ENCODE results near the gene RTL1.

RTL1 gene

GRCh38 chr14:100844846-100845245 is 58.7 kb downstream of the RTL1 start:
- Histone ChIP-seq H3K36me3 (no peaks in the 10 kb centered on the region), H3K4me1 (no peaks in the 10 kb centered on the region), H3K4me3 (no peak overlapping the region), H3K9me3 (no peaks in the 10 kb centered on the region), H3K27me3 (peaks cover 0 to 4% of the 10 kb centered on the region in 2 donors), H3K27ac (no peak overlapping the region)
- no peak for TF ChIP-seq CTCF (IDR thresholded peaks at IDR 0.05)
- intact Hi-C loops (cut with DNase I; ENCODE audit: low total_unique reads): no loop called here
- no peak for DNase-seq

- Histone ChIP-seq H3K36me3 (no peaks in the 10 kb centered on the region), H3K27ac (no peak overlapping the region), H3K27me3 (peaks cover 0 to 4% of the 10 kb centered on the region in 2 donors), H3K4me1 (no peaks in the 10 kb centered on the region), H3K9me3 (no peaks in the 10 kb centered on the region), H3K4me3 (no peak overlapping the region)
- DNase-seq: no peak
- no peak for TF ChIP-seq CTCF (IDR thresholded peaks at IDR 0.05)
- intact Hi-C loops (cut with DNase I; ENCODE audit: low total_unique reads): no loop called here
These were observed 59.1 kb downstream of the RTL1 start for GRCh38 chr14:100844421-100844820.

- TF ChIP-seq CTCF (IDR thresholded peaks at IDR 0.05): no peak
- Histone ChIP-seq H3K27ac (no peak overlapping the region), H3K4me3 (no peak overlapping the region), H3K4me1 (no peaks in the 10 kb centered on the region), H3K27me3 (peaks cover 0 to 4% of the 10 kb centered on the region in 2 donors), H3K9me3 (no peaks in the 10 kb centered on the region), H3K36me3 (no peaks in the 10 kb centered on the region)
- intact Hi-C loops (cut with DNase I; ENCODE audit: low total_unique reads): no loop called here
- no peak for DNase-seq
These were observed 59.5 kb downstream of the RTL1 start for GRCh38 chr14:100844082-100844408.

GRCh38 chr14:100842799-100843198 is 60.7 kb downstream of the RTL1 start:
- no peak overlapping the region for H3K4me3 ChIP-seq
- DNase-seq: no peak
- intact Hi-C loops (cut with DNase I; ENCODE audit: low total_unique reads): no loop called here
- no peaks in the 10 kb centered on the region for H3K4me1 ChIP-seq
- TF ChIP-seq CTCF (IDR thresholded peaks at IDR 0.05): no peak
- H3K9me3 ChIP-seq: no peaks in the 10 kb centered on the region
- H3K36me3 ChIP-seq: no peaks in the 10 kb centered on the region
- H3K27me3 ChIP-seq: peaks cover 0 to 4% of the 10 kb centered on the region in 2 donors
- H3K27ac ChIP-seq: no peak overlapping the region

- no peaks in the 10 kb centered on the region for H3K4me1 ChIP-seq
- no peaks in the 10 kb centered on the region for H3K9me3 ChIP-seq
- no peak overlapping the region for H3K4me3 ChIP-seq
- DNase-seq: no peak
- intact Hi-C loops (cut with DNase I; ENCODE audit: low total_unique reads): no loop called here
- peaks cover 0 to 7% of the 10 kb centered on the region in 2 donors for H3K27me3 ChIP-seq
- no peaks in the 10 kb centered on the region for H3K36me3 ChIP-seq
- TF ChIP-seq CTCF (IDR thresholded peaks at IDR 0.05): no peak
- no peak overlapping the region for H3K27ac ChIP-seq
These were observed 61.6 kb downstream of the RTL1 start for GRCh38 chr14:100841761-100842403.
